GM19438 (cell line): ENCODE data around the gene ADA.

ENCODE experiments used
- ATAC-seq: cut with Tn5 transposase; IDR thresholded peaks from one replicate; pipeline ENCODE4 v1.9.1; 2021; ENCODE audit warnings: low read depth; ENCODE audit not compliant: unreplicated experiment

The ADA gene

DNA sequence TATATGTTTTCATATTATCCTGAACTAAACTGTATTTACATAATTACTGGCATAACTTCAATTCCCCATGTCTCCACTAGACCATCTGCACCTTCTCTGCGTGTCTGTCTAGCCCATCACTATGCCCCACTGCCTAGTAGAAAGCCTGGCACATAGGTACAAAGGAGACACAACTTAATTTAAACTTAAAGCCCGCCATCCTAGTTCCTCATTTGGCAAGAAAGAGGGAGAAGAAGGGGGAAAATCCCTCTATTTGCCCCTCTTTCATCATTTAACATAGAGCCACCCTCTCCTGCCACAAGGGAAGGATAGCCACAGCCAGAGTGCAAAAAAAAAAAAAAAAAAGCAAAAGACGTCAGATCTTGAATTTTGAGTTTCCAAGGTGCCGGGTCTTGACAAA lies 67.3 kb downstream of the ADA start:
- ATAC-seq = no peak

DNA sequence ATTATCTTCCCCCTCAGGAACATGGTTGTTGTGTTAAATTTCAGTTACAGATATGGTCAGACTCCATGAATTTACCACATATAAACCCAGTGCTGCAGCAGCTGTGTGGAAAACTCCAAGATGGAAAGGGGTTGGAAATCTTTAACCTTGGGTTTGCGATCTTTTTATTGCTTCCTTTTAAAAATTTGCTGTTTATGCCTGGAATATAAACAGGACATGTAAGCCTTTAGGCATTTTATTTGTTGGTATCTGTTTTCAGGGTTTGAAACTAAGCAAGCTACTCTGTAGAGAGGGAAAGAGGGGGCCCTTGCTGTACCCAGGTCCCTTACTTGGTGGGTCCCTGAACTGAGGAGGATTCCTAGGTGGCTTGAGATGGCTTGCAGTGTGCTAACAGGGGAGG lies 68.3 kb downstream of the ADA start:
- ATAC-seq = no peak

DNA sequence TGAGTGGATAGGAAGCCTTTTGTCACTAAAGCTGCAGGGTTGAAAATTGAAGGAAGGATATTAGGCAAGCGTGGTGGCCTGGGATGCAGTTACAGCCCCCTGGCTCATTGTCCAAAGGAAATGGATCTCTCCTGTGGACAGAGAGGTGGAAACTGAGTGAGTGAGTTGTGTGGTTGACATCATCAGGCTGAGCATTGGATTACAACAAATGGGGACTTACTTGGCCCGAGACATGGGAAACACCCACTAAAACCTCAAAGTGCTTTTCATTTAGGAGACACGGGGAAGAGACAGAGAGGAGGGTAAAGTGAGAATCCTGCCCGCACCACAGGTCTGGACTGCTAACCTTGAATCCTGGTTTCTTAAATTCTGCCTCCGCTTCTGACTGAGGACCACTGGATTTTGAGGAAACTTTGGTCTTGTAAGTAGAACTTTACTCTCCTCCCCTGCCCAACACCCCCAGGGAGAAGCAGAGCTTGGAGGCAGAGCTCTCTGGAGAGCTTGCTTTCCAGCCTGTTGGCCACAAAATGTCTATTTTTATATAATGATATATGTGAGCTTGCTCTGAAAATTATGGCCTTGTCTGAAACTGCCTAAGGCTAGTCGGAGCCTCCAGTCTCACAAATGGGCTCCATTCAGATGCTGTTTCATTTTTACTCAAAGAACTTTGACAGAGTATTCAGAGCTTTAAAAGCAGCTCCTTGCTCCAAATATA lies 69.0 kb downstream of the ADA start, which contains the start of gene PKIG:
TSS of gene PKIG (plus strand) at position 269 of the 715 bp plus-strand sequence. CDS start 31,978 bp downstream, outside the sequence.
- no peak for ATAC-seq

DNA sequence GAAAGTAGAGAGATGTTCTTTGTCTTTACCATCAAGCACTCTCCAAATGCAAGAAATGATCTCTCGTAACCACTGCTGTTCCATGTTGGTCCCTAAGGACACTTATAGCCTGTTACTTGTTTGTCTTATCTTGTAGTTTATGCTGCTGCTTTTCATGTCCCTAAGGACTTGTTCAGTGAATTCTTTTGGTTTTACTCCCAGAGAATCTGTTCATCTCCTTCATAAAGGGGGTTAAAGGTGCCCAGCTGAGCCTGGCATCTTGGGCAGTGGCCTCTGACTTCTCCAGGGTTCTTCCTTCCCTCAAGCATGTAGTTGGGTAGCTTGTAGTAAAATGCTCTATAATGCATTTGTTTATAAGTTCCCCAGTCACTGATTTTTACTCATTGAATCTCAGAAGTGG lies 70.0 kb downstream of the ADA start:
- no peak for ATAC-seq

DNA sequence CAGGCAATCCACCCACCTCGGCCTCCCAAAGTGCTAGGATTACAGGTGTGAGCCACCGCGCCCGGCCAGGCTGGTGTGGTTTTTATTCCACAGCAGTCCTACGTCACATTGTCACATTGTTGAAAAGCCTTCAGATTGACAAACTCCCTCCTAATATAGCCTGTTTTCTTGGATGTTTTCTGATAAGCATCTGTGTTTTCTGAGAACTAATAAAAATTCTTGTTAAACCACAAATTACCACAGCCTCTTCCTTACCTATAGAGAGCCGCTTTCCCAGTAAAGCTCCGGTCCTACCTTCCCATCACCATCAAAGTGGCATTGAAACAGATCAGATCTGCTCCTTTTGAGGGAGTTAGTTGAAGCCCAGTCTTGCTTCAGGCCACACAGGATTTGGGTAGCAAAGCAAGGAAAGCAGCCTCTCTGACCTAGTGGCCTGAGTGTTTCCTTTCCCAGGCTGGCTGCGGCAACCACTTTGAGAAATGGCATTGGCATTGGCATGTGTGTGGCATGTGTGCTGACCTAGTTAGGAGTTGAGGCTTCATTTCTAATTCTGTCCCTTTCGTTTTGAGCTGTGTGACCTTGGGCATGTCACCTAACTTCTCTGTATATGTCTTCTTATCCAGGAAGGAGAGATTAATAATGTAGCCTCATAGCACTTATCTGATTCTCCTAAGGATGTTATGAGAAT lies 70.8 kb downstream of the ADA start:
- ATAC-seq = no peak

DNA sequence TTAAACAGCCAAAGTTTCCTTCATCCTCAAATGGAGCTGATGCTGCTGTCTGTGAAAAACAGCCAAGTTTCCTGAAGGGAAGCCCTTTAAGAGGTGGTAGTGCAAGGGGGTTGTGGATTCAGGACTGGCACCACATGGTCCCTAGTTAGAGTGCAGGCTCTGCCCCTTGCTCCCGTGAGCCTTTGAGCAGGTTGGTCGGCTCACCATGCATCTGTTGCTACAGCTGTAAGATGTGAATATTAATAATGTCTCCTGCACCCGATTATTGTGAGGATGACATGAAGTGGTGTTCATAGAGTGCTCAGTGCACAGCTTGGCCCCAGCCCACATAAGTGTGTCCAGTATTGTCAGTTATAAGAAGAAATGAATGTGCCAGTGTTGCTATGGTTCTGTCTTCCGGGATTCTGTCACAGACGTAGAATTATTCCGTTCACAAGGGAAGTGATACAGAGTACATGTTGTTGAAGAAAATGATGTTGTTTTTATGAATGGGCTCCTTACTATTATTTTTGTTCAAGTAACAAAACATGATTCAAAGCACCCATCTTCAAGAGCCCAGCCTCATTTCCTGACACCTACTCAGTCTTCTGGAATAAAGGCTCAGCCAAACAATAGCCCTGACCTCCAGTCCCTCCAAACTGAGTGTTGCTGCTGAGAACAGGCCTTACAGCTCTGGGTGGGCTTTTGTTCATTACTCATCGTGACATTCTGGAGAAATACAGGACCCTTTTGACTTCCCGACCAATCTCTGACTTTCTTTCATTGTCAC lies 72.0 kb downstream of the ADA start:
- ATAC-seq = no peak

DNA sequence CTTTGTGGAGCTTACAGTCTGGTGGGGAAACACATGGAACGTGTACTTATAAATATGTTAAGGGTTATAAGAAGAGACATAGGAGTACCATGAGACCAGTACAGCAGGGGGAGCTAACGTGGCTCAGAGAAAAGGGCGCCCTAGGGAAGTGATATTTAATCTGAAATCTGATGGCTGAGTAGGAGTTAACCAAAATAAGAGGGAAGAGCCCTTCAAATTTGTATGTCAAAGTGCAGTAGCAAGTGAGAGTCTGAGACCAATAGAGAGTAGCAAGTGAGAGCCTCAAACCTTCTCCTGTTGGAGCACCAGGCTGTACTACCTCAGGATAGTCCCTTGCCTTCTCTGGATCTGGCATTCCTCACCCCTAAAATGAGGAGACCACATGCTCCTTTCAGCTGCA lies 75.2 kb downstream of the ADA start:
- no peak for ATAC-seq

DNA sequence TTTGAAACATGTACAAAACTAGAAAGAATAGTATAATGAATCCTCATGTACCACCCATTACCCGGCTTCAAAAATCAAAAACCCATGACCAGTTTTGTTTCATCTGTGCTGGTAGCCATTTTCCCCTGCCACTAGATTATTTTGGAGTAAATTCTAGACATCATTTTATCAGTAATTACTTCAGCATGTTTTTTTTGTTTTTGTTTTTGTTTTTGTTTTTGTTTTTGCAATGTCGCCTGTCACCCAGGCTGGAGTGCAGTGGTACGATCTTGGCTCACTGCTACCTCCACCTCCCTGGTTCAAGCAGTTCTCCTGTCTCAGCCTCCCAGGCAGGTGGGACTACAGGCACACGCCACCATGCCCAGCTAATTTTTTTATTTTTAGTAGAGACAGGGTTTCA lies 77.1 kb downstream of the ADA start:
- ATAC-seq = no peak

DNA sequence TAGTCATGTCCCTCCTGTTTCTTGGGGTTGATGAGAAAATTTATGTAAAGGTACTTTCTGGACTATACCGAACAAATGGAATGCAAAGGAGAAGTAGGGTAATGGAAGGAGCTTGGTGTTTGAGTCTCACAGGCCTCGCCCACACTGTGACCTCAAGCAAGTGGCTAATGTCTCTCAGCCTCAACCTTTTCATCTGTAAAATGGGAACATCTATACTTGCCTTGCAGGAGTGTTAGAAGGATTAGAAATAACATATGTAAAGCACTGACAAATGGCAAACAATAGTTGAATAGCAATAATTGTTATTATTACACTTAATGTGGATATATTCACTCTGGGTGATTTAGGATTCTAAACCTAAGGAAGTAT lies 78.0 kb downstream of the ADA start:
- no peak for ATAC-seq

DNA sequence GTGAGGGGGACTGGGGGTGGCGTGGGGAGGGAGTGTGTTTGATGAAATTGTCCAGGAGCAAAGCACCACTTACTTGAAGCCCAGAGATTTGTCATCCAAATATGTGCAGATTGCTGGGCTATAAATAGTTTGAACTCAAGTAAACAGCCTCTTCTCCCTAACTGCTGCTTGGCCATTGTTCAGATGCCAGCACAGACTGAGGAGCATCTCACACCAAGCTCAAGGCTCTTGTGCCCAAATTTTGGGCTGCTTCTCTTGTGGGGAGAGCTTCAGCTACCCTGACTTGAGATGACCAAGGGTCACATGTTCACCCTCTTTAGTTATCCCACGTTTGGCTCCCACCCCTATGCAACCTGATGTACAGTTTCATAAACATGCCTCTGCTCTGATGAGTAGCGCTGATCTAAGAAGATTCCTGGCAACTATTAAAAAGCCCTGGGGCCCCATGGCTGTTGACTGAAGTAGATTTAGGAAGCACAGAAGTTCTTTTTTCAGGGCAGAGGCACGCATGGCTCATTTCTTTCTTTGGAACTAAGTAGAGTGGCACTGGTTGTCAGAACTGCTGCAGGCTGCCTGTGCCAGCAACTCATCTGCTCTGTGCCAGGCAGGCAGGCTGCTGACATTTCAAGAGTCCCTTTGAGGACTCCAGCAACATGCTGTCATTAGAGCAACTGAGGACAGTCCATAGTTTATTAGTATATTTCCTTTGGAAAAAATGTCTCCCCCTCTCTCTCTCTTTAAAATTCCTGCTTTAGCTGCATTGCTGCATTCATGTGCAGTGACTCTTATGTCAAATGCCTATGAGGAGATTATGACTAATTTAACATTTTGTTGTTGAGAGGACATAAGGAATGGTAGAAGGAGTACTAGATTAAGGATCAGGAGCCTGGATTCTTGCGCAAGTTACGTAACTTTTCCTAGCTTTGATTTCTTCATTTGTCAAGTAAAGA lies 78.7 kb downstream of the ADA start:
- ATAC-seq = no peak

DNA sequence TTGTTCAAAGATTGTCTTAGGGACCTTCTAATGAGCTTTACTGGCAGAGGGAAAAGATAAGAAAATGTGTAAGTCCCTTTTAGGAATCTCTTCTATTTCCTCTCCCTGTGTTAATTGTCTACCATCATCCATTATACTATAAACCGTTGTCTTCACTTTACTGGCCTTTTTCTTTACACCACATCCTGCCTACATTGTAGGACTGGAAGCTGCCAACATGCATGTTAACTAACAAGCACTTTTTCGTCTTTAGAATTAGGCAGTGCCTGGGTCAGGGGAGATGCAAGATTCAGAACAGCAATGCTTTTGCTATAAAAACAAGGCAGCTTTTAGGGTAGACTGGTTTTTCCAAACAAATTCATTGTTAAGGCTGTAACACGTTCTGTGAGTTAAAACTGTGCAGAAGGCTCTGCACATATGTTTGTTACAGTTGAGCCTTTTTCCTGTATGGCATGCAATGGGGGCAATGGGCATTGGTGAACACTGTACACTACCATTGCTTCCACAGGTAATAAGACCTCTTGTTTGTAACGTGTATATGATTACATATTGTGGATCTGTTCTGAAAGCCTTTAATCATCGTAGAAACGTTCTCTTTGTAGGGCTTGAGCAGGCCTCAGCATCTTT lies 80.0 kb downstream of the ADA start:
- ATAC-seq = no peak

DNA sequence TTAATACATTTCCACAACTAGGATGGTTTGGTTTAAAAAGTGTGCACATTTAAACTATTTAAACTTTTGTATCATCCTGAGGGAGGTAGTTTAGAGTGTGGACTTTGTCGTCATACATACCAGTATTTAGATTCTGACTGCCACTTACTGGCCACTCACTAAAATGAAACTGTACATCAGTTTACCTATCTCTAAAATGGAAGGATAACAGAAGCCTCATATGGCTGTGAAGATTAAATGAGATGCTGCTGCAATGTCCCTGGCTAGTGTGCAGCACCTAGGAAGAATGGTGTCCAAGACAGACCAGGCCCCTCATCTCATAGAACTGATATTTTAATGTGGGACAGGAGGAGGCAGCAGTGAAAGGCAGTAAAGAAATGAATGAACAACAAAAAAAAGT lies 81.1 kb downstream of the ADA start:
- no peak for ATAC-seq
